ENCODE measurements around the gene RSRC1. TPM values are rescaled to one million over a fixed set of nuclear protein-coding genes. Genes with fewer than 3 reads are reported as not detected.
"Not testable (repeated sequence)": the region's sequence is repeated elsewhere in the genome, so short reads cannot be mapped to it uniquely, and the experiment has no call there.

The RSRC1 gene
- total RNA-seq, 1 donor from 2014 or later, result 48.3 TPM

GRCh38 chr3:158522221-158523136 lies 412.6 kb downstream of the RSRC1 start:
- no peak for DNase-seq (ENCODE audit: low spot score)

- no peak for DNase-seq (ENCODE audit: low spot score)
These were observed 418.3 kb downstream of the RSRC1 start for GRCh38 chr3:158528076-158528674.

- DNase-seq (ENCODE audit: low spot score), result no peak
These were observed 421.4 kb downstream of the RSRC1 start for GRCh38 chr3:158531334-158531733.

- DNase-seq (ENCODE audit: low spot score), result no peak
These were observed 422.3 kb downstream of the RSRC1 start for GRCh38 chr3:158532099-158532734.

- no peak for DNase-seq (ENCODE audit: low spot score)
These were observed 426.0 kb downstream of the RSRC1 start for GRCh38 chr3:158535918-158536317.

- no peak for DNase-seq (ENCODE audit: low spot score)
These were observed 429.6 kb downstream of the RSRC1 start for GRCh38 chr3:158539414-158540014.

GRCh38 chr3:158540066-158540465 lies 430.2 kb downstream of the RSRC1 start:
- no peak for DNase-seq (ENCODE audit: low spot score)

- no peak for DNase-seq (ENCODE audit: low spot score)
These were observed 438.8 kb downstream of the RSRC1 start for GRCh38 chr3:158548691-158549090.

GRCh38 chr3:158549938-158550337 lies 440.0 kb downstream of the RSRC1 start:
- not testable (repeated sequence) for DNase-seq (ENCODE audit: low spot score)

GRCh38 chr3:158552124-158552523 lies 442.2 kb downstream of the RSRC1 start:
- DNase-seq (ENCODE audit: low spot score), result no peak

- no peak for DNase-seq (ENCODE audit: low spot score)
These were observed 449.6 kb downstream of the RSRC1 start for GRCh38 chr3:158559504-158559903.

GRCh38 chr3:158560979-158561378 lies 451.1 kb downstream of the RSRC1 start:
- DNase-seq (ENCODE audit: low spot score), result no peak

- no peak for DNase-seq (ENCODE audit: low spot score)
These were observed 452.8 kb downstream of the RSRC1 start for GRCh38 chr3:158562674-158563073.

- no peak for DNase-seq (ENCODE audit: low spot score)
These were observed 453.2 kb downstream of the RSRC1 start for GRCh38 chr3:158563076-158563475.

GRCh38 chr3:158565076-158565475 lies 455.2 kb downstream of the RSRC1 start:
- DNase-seq (ENCODE audit: low spot score), result no peak

GRCh38 chr3:158568784-158569183 lies 458.9 kb downstream of the RSRC1 start:
- no peak for DNase-seq (ENCODE audit: low spot score)

GRCh38 chr3:158569794-158570193 lies 459.9 kb downstream of the RSRC1 start:
- no peak for DNase-seq (ENCODE audit: low spot score)

- DNase-seq (ENCODE audit: low spot score), result peak; percentile 96
These were observed 461.3 kb downstream of the RSRC1 start, which contains the start of gene MLF1 for GRCh38 chr3:158570999-158571702. TSS of gene MLF1 (plus strand) at chr3:158571194. CDS start at chr3:158571301, 107 bp downstream.

GRCh38 chr3:158571969-158572765 lies 462.3 kb downstream of the RSRC1 start:
- no peak for DNase-seq (ENCODE audit: low spot score)

GRCh38 chr3:158572766-158573060 lies 462.8 kb downstream of the RSRC1 start:
- DNase-seq (ENCODE audit: low spot score), result no peak

GRCh38 chr3:158573714-158574113 lies 463.8 kb downstream of the RSRC1 start:
- DNase-seq (ENCODE audit: low spot score), result no peak
